Mucosa of stomach (tissue), 1 donor: ENCODE measurements around the gene HECW1.

Experiments
- H3K27me3 ChIP-seq: one replicate; pipeline ENCODE4 v1.7.0; 2013; ENCODE audit warnings: mild to moderate bottlenecking, low read length; ENCODE audit not compliant: control insufficient read depth, insufficient read depth
- H3K36me3 ChIP-seq: one replicate; pipeline ENCODE4 v1.7.0; 2013; ENCODE audit warnings: low read length; ENCODE audit not compliant: control insufficient read depth, insufficient read depth
- H3K4me1 ChIP-seq: one replicate; pipeline ENCODE4 v1.7.0; 2013; ENCODE audit warnings: mild to moderate bottlenecking, low read length; ENCODE audit not compliant: control insufficient read depth, insufficient read depth
- H3K4me3 ChIP-seq: one replicate; pipeline ENCODE4 v1.7.0; 2013; ENCODE audit warnings: low read length
- H3K9ac ChIP-seq: one replicate; pipeline ENCODE4 v1.7.0; 2013; ENCODE audit warnings: mild to moderate bottlenecking, low read length, moderate library complexity
- H3K9me3 ChIP-seq: one replicate; pipeline ENCODE4 v1.7.0; 2013; ENCODE audit warnings: mild to moderate bottlenecking, low read length, moderate library complexity; ENCODE audit not compliant: control insufficient read depth
- donor health status: Pancreatic carcinoma.

Gene HECW1

GRCh38 chr7:43439631-43440401, 327.4 kb downstream of the HECW1 start:
- Histone ChIP-seq H3K4me3 (no peak overlapping the region), H3K27me3 (no peaks in the 10 kb centered on the region), H3K36me3 (no peaks in the 10 kb centered on the region), H3K4me1 (no peaks in the 10 kb centered on the region), H3K9ac (no peak overlapping the region), H3K9me3 (no peaks in the 10 kb centered on the region)

GRCh38 chr7:43441231-43442130, 329.0 kb downstream of the HECW1 start:
- Histone ChIP-seq H3K9me3 (no peaks in the 10 kb centered on the region), H3K4me1 (no peaks in the 10 kb centered on the region), H3K4me3 (no peak overlapping the region)

DNA sequence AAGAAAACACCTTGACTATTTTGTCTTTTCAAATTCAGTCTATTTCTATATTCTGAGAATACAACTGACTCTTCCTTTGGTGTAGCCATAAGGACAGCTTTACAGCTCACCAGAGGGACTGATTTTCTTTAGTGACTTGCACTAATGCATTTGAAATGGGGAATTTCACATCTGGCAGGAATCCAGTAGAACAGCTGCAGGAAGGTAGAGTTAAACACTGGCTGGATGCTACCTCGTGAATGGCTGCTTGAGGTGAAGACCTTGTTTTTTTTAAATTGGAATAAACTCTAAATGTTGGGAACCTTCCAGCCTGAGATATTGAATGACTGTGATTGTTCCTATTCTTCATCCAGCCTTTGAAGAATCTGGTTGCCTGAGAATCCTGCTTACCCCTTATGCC, 330.9 kb downstream of the HECW1 start:
- Histone ChIP-seq H3K27me3 (no peaks in the 10 kb centered on the region), H3K9ac (no peak overlapping the region), H3K36me3 (no peaks in the 10 kb centered on the region), H3K9me3 (no peaks in the 10 kb centered on the region), H3K4me3 (no peak overlapping the region), H3K4me1 (no peaks in the 10 kb centered on the region)

More at GRCh38 chr7:43441231-43442130, 329.0 kb downstream of the HECW1 start:
- no peaks in the 10 kb centered on the region for H3K36me3 ChIP-seq
- no peaks in the 10 kb centered on the region for H3K27me3 ChIP-seq
- no peak overlapping the region for H3K9ac ChIP-seq

DNA sequence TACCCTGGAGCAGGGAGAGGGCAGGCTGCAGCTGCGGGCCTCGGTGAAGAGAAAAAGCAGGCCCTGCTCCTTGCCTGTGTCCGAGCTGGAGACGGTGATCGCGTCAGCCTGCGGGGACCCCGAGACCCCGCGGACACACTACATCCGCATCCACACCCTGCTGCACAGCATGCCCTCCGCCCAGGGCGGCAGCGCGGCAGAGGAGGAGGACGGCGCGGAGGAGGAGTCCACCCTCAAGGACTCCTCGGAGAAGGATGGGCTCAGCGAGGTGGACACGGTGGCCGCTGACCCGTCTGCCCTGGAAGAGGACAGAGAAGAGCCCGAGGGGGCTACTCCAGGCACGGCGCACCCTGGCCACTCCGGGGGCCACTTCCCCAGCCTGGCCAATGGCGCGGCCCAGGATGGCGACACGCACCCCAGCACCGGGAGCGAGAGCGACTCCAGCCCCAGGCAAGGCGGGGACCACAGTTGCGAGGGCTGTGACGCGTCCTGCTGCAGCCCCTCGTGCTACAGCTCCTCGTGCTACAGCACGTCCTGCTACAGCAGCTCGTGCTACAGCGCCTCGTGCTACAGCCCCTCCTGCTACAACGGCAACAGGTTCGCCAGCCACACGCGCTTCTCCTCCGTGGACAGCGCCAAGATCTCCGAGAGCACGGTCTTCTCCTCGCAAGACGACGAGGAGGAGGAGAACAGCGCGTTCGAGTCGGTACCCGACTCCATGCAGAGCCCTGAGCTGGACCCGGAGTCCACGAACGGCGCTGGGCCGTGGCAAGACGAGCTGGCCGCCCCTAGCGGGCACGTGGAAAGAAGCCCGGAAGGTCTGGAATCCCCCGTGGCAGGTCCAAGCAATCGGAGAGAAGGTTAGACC, 332.5 kb downstream of the HECW1 start:
- H3K36me3 ChIP-seq = no peaks in the 10 kb centered on the region
- no peaks in the 10 kb centered on the region for H3K4me1 ChIP-seq
- no peak overlapping the region for H3K4me3 ChIP-seq
- no peak overlapping the region for H3K9ac ChIP-seq
- H3K27me3 ChIP-seq = no peaks in the 10 kb centered on the region
- H3K9me3 ChIP-seq = no peaks in the 10 kb centered on the region

- H3K4me1 ChIP-seq = no peaks in the 10 kb centered on the region
- H3K9ac ChIP-seq = no peak overlapping the region
- H3K36me3 ChIP-seq = no peaks in the 10 kb centered on the region
- H3K9me3 ChIP-seq = no peaks in the 10 kb centered on the region
- H3K4me3 ChIP-seq = no peak overlapping the region
- no peaks in the 10 kb centered on the region for H3K27me3 ChIP-seq
Measured at GRCh38 chr7:43449577-43449976, 337.1 kb downstream of the HECW1 start.

GRCh38 chr7:43450894-43451293, 338.4 kb downstream of the HECW1 start:
- H3K4me1 ChIP-seq = no peaks in the 10 kb centered on the region
- H3K9ac ChIP-seq = no peak overlapping the region
- no peaks in the 10 kb centered on the region for H3K27me3 ChIP-seq
- no peaks in the 10 kb centered on the region for H3K36me3 ChIP-seq
- no peaks in the 10 kb centered on the region for H3K9me3 ChIP-seq
- H3K4me3 ChIP-seq = no peak overlapping the region

- Histone ChIP-seq H3K4me1 (no peaks in the 10 kb centered on the region), H3K36me3 (no peaks in the 10 kb centered on the region), H3K4me3 (no peak overlapping the region), H3K9me3 (no peaks in the 10 kb centered on the region), H3K27me3 (no peaks in the 10 kb centered on the region), H3K9ac (no peak overlapping the region)
Measured at GRCh38 chr7:43454936-43455518, 342.6 kb downstream of the HECW1 start.

- no peaks in the 10 kb centered on the region for H3K27me3 ChIP-seq
- no peaks in the 10 kb centered on the region for H3K36me3 ChIP-seq
- H3K9ac ChIP-seq = no peak overlapping the region
- H3K9me3 ChIP-seq = no peaks in the 10 kb centered on the region
- no peaks in the 10 kb centered on the region for H3K4me1 ChIP-seq
- H3K4me3 ChIP-seq = no peak overlapping the region
Measured at GRCh38 chr7:43456200-43456599, 343.8 kb downstream of the HECW1 start.

- no peak overlapping the region for H3K9ac ChIP-seq
- no peaks in the 10 kb centered on the region for H3K27me3 ChIP-seq
- H3K9me3 ChIP-seq = no peaks in the 10 kb centered on the region
- H3K36me3 ChIP-seq = no peaks in the 10 kb centered on the region
- H3K4me3 ChIP-seq = no peak overlapping the region
- no peaks in the 10 kb centered on the region for H3K4me1 ChIP-seq
Measured at GRCh38 chr7:43458330-43459018, 346.0 kb downstream of the HECW1 start.

DNA sequence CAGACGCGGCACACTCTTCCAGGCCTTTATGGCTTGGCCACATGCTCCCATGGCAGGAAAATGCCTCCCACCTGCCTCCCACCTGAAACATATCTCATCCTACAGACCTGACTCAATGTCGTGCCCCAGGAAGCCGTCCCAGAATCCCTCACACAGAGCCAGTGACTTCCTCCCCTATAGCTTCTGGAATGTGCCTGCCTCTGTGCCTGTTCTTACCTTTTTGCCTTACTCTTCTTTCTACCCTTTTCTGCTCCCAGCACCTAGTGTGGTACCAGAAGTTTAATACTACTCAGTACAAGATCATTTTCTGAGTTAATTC, 346.5 kb downstream of the HECW1 start:
- no peak overlapping the region for H3K9ac ChIP-seq
- H3K4me3 ChIP-seq = no peak overlapping the region
- no peaks in the 10 kb centered on the region for H3K27me3 ChIP-seq
- H3K9me3 ChIP-seq = no peaks in the 10 kb centered on the region
- H3K36me3 ChIP-seq = no peaks in the 10 kb centered on the region
- H3K4me1 ChIP-seq = no peaks in the 10 kb centered on the region

GRCh38 chr7:43460733-43461348, 348.4 kb downstream of the HECW1 start:
- H3K36me3 ChIP-seq = no peaks in the 10 kb centered on the region
- no peak overlapping the region for H3K9ac ChIP-seq
- no peaks in the 10 kb centered on the region for H3K9me3 ChIP-seq
- no peak overlapping the region for H3K4me3 ChIP-seq
- H3K27me3 ChIP-seq = no peaks in the 10 kb centered on the region
- no peaks in the 10 kb centered on the region for H3K4me1 ChIP-seq
